GM03348 (cell line): Measurements from ENCODE around the gene ARID4A.
"Not testable (repeated sequence)": the region's sequence is repeated elsewhere in the genome, so short reads cannot be mapped to it uniquely, and the experiment has no call there.

ENCODE experiments used
- DNase-seq: peaks from one replicate; pipeline ENCODE4 v3.0.0; 2012; ENCODE audit warnings: low spot score

Gene ARID4A

GRCh38 chr14:58298477-58299400 lies at the start of gene ARID4A:
Gene ARID4A, plus strand, starts transcription at chr14:58298555. Its CDS starts 1,300 bp downstream, at chr14:58299855.
- peak; percentile 54 for DNase-seq

- DNase-seq: no peak
Observed at GRCh38 chr14:58249611-58250010, 48.7 kb upstream of the ARID4A start.

DNA sequence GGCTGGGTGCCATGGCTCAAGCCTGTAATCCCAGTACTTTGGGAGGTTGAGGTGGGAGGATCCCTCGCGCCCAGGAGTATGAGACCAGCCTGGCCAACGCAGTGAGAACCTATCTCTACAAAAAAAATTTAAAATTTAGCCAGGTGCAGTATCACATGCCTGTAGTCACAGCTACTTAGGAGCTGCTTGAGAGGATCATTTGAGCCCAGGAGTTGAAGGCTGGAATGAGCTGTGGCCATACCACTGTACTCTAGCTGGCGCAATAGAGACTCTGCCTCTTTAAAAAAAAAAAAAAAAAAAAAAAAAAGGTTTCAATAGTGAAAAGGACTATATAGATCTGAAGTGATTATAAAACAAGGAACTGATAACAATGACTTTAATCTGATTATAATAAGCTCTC lies 40.2 kb upstream of the ARID4A start:
- DNase-seq: no peak

- not testable (repeated sequence) for DNase-seq
Observed at GRCh38 chr14:58262005-58262404, 36.4 kb upstream of the ARID4A start.

DNA sequence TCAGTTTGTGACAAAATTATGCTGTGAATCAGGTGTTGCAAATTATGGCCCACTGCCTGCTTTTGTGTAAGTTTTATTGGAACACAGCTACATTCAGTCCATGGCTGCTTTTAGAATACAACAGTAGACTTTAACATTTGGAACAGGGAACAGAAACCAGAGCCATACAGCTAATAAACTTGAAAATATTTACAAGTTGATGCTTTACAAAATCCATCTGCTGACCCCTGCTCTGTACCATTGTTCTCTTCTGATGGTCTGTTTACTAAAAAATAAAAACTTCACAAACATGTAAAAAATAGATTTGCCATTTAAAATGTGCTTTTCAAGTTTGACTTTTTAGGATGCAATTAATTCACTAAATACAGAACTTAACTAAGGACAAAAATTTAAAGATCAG lies 33.0 kb upstream of the ARID4A start:
- DNase-seq: no peak

DNA sequence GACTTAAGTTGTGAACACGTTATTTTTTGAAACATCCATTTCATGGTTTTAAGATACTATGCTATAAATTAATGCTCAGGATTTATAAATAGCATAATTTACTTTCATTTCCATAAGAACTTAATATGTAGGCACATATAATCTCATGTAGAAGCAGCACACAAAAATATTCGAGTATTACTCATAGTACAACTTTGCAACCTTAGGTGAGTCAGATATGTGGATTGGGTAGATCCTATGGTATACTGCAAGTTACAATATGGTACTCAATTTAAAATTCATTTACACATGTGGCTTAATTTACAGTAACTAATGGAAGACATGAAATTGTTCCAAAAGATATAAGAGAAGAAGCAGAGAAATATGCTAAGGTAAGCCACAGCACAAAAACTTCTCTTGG lies 27.7 kb upstream of the ARID4A start:
- no peak for DNase-seq

DNA sequence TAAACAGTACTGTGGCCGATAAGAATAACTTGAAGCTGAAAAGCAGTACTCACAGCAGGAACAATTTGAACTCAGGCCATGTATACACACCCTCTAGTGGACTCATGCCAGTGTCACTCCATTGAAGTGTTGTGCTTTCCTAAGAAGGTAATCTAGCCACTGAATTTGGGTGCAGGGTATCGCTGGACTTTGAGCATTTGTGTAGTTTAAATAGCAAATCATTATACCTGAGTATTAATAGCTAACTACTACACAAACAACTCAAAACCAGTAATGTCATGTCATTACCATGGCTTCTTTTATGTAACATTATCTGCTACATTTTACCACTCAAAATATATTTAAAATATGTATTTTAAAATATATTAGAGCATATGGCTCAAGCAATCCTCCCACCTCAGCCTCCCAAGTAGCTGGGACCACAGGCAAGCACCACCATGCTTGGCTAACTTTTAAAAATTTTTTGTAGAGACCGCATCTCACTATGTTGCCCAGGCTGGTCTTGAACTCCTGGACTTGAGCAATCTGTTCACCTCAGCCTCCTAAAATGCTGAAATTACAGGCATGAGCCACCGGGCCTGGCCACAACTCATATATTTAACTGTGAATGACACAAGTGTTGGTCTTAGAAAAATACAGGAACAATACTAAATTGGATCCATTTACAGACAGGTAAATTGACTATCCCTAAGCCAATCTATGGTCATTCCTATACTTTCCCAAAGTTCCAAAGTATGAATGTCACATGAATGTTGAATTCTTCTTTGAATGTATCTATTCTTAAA lies 25.6 kb upstream of the ARID4A start:
- DNase-seq: no peak

DNA sequence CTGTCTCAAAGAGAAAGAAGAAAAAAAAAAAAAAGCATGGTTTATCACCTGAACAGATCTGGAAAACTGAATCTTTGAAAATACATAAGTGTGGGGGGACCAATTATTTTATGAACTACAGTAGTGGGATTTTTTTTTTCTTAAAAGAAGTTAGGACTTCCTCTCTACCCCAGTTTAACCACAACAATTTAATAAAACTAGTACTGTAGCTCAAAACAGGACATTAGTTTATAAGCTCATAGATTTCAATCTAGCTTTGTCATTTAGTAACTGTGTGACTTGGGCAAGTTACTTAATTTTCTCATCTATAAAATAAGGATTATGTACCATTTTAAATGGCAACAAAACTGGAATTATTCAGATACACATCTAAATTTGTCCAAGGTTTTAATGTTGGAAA lies 23.5 kb upstream of the ARID4A start:
- no peak for DNase-seq

DNA sequence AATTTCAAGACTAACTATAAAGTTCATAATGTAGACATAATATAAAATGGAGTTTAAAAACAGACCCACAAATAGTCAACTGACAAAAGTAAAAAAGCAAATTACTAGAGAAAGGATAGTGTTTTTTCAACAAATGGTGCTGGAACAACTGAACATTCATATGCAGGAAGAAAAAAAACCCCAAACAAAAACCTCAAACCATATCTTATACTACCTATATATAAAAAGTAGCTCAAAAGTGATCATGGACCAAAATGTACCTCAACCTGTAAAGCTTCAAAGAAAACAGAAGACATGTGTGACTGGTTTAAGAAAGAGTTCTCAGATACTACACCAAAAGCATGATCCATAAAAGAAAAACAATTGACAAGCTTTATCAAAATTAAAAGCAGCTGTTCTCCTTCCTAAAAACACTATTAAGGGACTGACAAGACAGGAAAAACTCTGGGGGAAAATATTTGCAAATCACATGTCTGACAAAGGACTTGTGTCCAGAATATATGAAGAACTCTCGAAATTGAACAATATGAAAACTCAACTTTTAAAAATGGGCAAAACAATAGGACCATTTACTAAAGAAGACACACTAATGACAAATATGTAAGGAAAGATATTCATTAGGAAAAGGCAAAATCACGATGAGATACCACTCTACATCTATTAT lies 22.7 kb upstream of the ARID4A start:
- no peak for DNase-seq

GRCh38 chr14:58276208-58276607 lies 22.1 kb upstream of the ARID4A start:
- no peak for DNase-seq

GRCh38 chr14:58278177-58278576 lies 20.2 kb upstream of the ARID4A start:
- DNase-seq: no peak

DNA sequence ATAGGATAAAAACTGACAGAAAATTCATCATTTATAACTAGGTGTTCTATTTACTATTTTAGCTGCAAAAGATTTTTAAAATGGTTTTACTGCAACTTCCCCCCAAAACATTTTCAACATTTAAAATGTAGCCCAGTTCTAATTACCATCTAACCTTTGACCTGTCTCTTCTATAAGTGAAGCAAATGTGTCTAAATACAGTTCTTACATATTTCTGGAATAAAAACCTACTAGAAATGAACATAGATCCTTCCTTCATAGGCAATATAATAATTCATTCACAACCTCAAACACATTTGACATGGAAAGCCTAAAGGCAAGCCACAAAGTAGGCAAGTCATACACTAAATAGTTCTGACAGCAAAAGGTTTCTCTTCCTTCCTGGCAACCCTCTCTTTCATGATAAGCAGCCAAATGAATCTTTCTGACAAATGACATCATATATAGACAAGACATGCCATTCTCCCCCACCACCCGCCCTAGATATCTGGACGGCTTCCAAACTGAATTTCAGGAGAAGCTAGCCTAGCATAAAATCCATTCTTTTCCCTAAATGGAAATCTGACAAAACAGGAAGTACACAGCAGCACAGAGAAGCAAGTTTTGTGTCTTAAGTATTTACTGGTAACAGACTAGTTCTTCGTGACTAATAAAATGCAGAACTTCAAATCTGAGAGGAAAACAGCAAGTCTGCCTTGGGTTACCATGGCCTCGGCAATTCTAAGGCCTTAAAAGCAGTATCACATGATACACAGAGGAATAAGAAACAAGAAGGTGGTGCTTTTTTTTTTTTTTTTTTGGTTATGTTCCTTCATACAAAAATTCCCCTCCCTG lies 17.2 kb upstream of the ARID4A start:
- DNase-seq: peak; percentile 76

DNA sequence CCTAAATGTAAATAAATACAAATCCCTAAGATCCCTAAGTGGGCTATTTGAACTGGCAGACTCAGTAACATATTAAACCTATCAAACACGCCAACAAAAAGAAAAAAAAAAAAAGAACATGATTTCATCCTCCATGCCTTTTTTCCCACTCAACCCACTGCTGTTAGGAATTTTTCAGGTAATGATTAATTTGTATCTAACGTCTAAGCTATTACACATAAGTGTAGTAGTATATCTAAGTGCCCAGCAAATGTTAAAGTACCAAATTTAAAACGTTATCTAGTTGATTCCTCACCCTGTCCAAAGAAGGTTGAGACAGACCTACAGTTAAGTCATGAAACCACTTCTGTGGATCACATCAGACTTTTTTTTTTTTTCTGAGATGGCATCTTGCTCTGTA lies 16.4 kb upstream of the ARID4A start:
- no peak for DNase-seq

DNA sequence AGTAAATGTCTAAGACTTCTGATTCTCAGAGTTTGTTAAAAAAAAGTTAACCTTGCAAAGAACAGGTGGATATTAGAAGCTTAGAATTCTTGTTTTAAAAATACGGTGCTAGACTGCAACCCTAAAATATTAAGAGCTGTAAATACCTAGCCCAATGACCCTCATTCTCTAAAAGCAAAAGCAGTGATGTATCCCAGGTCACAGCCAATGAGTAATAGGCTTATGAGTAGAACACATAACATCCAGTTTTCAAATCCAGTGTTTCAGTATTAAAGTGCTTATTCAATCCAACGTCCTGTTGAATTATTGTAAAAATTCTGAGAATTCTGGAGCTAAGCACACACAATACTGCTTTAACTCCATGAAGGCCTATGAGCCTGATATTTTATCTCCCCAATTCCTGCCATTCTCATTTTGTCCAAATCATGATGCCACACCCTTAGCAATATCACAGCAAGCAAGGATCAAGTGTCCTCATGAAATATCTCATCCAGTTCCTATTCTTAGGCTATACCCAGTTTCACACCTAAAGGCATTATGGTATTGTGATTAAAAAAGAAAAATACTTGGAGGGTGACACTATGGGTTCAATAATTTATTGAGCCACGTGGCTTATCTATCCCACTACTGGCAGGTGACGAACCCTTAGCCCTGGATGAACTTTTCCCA lies 15.3 kb upstream of the ARID4A start:
- no peak for DNase-seq

- no peak for DNase-seq
Observed at GRCh38 chr14:58283730-58284129, 14.6 kb upstream of the ARID4A start.

DNA sequence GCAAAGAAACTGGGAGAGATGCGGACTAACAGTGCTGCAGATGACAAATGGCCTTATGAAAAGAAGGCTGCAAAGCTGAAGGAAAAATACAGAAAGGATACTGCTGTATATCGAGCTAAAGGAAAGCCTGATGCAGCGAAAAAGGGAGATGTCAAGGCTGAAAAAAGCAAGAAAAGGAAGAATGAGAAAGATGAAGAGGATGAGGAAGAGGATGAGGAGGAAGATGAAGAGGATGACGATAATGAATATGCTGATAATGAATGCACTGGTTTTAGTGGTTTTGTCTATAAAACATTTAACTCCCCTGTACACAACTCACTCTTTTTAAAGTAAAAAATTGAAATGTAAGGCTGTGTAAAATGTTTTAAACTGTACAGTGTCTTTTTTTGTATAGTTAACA lies 13.2 kb upstream of the ARID4A start:
- no peak for DNase-seq

- DNase-seq: no peak
Observed at GRCh38 chr14:58287607-58288042, 10.7 kb upstream of the ARID4A start.

- no peak for DNase-seq
Observed at GRCh38 chr14:58288106-58288792, 10.1 kb upstream of the ARID4A start.

GRCh38 chr14:58291646-58292045 lies 6.7 kb upstream of the ARID4A start:
- DNase-seq: no peak

DNA sequence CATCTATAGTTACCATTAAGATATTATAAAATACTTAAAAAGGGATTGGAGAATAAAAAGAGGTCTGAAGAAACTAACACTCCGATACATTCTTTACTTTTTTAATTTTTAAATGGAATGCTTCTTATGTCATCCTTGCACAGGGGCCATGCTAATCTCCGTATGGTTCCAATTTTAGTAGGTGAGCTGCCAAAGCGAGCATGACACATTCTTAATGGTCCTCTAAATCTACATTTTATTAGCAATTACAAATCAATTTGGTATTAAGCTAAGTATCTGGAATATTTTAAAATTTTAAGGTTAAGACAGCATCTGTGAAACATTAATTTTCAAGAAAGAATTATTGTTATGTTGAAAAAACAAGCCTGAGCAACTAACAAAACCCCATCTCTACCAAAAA lies 6.2 kb upstream of the ARID4A start:
- peak; percentile 31 for DNase-seq
